Endothelial cell (in vitro differentiated cells): ENCODE data around the gene DCUN1D2. TPM values are rescaled to one million over a fixed set of nuclear protein-coding genes. Genes with fewer than 3 reads are reported as not detected.

Experiments
- DNase-seq: peaks from one replicate; pipeline ENCODE4 v3.0.0; 2021; ENCODE audit warnings: low spot score
- H3K27ac Mint-ChIP-seq: one replicate; pipeline ENCODE4 v1.8.0; 2021; ENCODE audit warnings: mixed read lengths, inconsistent platforms; ENCODE audit not compliant: unreplicated experiment
- H3K27me3 Mint-ChIP-seq: one replicate; pipeline ENCODE4 v1.8.0; 2021; ENCODE audit warnings: mild to moderate bottlenecking, moderate library complexity, mixed read lengths, inconsistent platforms; ENCODE audit not compliant: unreplicated experiment
- H3K36me3 Mint-ChIP-seq: one replicate; pipeline ENCODE4 v1.8.0; 2021; ENCODE audit warnings: mild to moderate bottlenecking, low read depth, mixed read lengths, inconsistent platforms; ENCODE audit not compliant: unreplicated experiment
- H3K4me1 Mint-ChIP-seq: one replicate; pipeline ENCODE4 v1.8.0; 2021; ENCODE audit warnings: mild to moderate bottlenecking, mixed read lengths, inconsistent platforms; ENCODE audit not compliant: unreplicated experiment
- H3K4me3 Mint-ChIP-seq: one replicate; pipeline ENCODE4 v1.8.0; 2021; ENCODE audit warnings: mild to moderate bottlenecking, mixed read lengths, inconsistent platforms; ENCODE audit not compliant: unreplicated experiment
- H3K9me3 Mint-ChIP-seq: one replicate; pipeline ENCODE4 v1.8.0; 2021; ENCODE audit warnings: mixed read lengths, inconsistent platforms; ENCODE audit not compliant: unreplicated experiment
- total RNA-seq: library from RNA; stranded (reverse); fragmentation: NEBNext Ultra II Directional; extraction: Animal tissue kit (Norgen Biotek cat#: 25700); gene quantifications from one replicate; pipeline ENCODE4 v1.2.1, GENCODE V29; 2021; ENCODE audit not compliant: unreplicated experiment
- TF ChIP-seq, protein P1 (sequence below): fragments of 200-600 bp; sonication (generic); IDR thresholded peaks from one replicate; pipeline ENCODE4 v1.5.0; 2021; ENCODE audit warnings: antibody characterized with exemption; ENCODE audit not compliant: unreplicated experiment

The DCUN1D2 gene
- total RNA-seq, 1 donor from 2014 or later: 23.9 TPM

DNA sequence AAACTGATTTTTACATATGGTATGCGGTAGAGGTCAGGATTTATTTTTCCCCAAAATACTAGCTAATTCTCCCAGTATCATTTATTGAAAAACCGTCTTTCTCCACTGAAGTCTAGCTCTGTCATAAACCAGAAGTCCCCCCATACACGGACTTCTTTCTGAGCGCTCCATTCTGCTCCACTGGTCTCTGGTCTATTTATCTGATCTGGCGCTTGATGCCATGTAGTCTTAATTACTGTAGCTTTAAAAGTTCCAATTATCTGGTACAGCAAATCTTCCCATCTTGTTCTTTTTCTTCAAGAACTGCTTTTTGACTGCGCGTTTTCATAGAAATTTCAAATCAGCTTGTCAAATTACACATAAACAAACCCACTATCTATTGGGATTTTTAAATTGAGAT, 13.7 kb downstream of the DCUN1D2 start:
- Mint-ChIP-seq H3K9me3 (no peaks in the 10 kb centered on the region), H3K36me3 (peaks cover 18% of the 10 kb centered on the region), H3K4me3 (no peak overlapping the region), H3K27me3 (peaks cover 3% of the 10 kb centered on the region), H3K4me1 (peaks cover 3% of the 10 kb centered on the region), H3K27ac (no peak overlapping the region)
- TF ChIP-seq, protein P1, sequence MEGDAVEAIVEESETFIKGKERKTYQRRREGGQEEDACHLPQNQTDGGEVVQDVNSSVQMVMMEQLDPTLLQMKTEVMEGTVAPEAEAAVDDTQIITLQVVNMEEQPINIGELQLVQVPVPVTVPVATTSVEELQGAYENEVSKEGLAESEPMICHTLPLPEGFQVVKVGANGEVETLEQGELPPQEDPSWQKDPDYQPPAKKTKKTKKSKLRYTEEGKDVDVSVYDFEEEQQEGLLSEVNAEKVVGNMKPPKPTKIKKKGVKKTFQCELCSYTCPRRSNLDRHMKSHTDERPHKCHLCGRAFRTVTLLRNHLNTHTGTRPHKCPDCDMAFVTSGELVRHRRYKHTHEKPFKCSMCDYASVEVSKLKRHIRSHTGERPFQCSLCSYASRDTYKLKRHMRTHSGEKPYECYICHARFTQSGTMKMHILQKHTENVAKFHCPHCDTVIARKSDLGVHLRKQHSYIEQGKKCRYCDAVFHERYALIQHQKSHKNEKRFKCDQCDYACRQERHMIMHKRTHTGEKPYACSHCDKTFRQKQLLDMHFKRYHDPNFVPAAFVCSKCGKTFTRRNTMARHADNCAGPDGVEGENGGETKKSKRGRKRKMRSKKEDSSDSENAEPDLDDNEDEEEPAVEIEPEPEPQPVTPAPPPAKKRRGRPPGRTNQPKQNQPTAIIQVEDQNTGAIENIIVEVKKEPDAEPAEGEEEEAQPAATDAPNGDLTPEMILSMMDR: no peak
- DNase-seq: no peak

DNA sequence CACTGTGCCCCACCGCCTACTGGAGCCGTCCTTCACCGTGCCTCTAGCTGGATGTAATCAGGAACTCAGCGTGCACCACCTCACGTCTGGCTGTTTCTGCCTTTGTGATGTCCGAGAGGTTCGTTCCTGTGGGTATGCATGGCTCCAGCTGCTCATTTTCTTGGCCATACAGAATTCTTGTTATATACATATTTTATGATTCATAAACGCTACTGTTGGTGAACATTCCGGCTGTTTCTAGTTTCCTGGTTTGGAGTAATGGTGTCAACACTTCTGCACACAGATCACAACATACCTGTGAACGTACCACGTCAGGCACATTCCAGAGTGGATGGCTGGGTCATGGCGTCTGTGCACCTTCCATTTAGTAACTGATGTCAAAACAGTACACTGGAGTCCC, 14.6 kb downstream of the DCUN1D2 start:
- Mint-ChIP-seq H3K4me3 (no peak overlapping the region), H3K4me1 (peaks cover 3% of the 10 kb centered on the region), H3K9me3 (no peaks in the 10 kb centered on the region), H3K27ac (no peak overlapping the region), H3K36me3 (peaks cover 21% of the 10 kb centered on the region), H3K27me3 (peaks cover 3% of the 10 kb centered on the region)
- TF ChIP-seq, protein P1: no peak
- no peak for DNase-seq

- TF ChIP-seq, protein P1: no peak
- peaks cover 3% of the 10 kb centered on the region for H3K27me3 Mint-ChIP-seq
- peaks cover 26% of the 10 kb centered on the region for H3K36me3 Mint-ChIP-seq
- no peaks in the 10 kb centered on the region for H3K9me3 Mint-ChIP-seq
- DNase-seq: no peak
- H3K4me3 Mint-ChIP-seq: no peak overlapping the region
- peaks cover 3% of the 10 kb centered on the region for H3K4me1 Mint-ChIP-seq
- no peak overlapping the region for H3K27ac Mint-ChIP-seq
Observed at GRCh38 chr13:113475280-113475679, 15.2 kb downstream of the DCUN1D2 start.

- TF ChIP-seq, protein P1: no peak
- DNase-seq: no peak
- Mint-ChIP-seq H3K36me3 (peaks cover 29% of the 10 kb centered on the region), H3K9me3 (no peaks in the 10 kb centered on the region), H3K4me3 (no peak overlapping the region), H3K27me3 (peaks cover 3% of the 10 kb centered on the region), H3K4me1 (peaks cover 5% of the 10 kb centered on the region), H3K27ac (no peak overlapping the region)
Observed at GRCh38 chr13:113474179-113474578, 16.3 kb downstream of the DCUN1D2 start.

GRCh38 chr13:113472355-113473025, 18.0 kb downstream of the DCUN1D2 start:
- peaks cover 13% of the 10 kb centered on the region for H3K4me1 Mint-ChIP-seq
- H3K27ac Mint-ChIP-seq: no peak overlapping the region
- H3K4me3 Mint-ChIP-seq: no peak overlapping the region
- no peak for DNase-seq
- peaks cover 31% of the 10 kb centered on the region for H3K36me3 Mint-ChIP-seq
- H3K9me3 Mint-ChIP-seq: no peaks in the 10 kb centered on the region
- peaks cover 4% of the 10 kb centered on the region for H3K27me3 Mint-ChIP-seq
- TF ChIP-seq, protein P1: no peak
